Measurements from ENCODE around the gene OR10V1.
"Not testable (repeated sequence)": the region's sequence is repeated elsewhere in the genome, so short reads cannot be mapped to it uniquely, and the experiment has no call there.

The OR10V1 gene

GRCh38 chr11:59707371-59707770 is 6.3 kb downstream of the OR10V1 start:
- DNase-seq, result no peak

DNA sequence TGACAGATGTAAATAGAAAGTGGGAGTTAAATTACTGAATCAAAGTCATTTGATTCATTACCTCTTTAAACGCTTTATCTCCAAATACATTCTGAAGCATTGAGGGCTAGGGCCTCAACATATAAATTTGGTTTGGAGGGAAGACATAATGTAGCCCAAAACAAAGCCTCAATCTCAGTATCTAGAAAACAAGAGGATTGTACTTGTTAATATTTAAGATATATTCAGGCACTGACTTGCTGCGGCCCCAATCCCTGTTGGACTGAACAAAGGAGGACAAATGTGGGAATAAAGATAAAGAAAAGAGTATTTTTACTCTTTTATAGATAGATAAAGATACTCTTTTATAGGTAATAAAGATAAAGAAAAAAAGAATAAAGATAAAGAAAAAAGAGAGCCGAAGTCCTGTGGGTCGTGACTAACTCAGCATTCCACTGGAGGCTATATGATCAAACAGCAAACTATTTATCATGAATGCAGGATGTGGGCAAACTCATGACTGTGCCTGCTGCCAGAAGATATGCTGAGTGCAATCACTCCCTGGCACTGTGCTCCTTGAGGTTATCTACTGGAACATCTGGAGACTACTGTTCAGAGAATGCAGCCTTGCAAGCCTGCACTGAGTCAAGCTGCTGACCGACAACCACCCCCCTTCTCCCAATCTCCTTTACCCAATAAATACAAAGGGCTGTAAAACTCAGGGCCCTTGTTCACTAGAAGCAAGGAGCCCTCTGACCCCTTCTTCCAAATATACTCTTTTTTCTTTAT is 6.9 kb downstream of the OR10V1 start:
- DNase-seq, result peak; percentile 49

- DNase-seq, result no peak
These were observed 8.4 kb downstream of the OR10V1 start for GRCh38 chr11:59705294-59705693.

DNA sequence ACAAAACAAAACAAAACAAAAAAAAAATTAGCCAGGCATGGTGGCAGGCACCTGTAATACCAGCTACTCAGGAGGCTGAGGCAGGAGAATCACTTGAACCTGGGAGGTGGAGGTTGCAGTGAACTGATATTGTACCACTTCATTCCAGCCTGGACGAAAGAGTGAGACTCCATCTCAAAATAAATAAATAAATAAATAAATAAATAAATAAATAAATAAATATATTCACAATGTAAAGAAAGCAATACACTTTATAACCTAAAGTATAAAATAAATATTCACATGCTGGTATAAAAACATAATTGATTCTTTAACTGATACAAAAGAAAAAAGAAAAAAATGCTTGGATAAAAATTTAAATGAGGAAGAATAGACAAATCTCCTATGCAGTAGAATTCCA is 10.1 kb downstream of the OR10V1 start:
- DNase-seq, result not testable (repeated sequence)

DNA sequence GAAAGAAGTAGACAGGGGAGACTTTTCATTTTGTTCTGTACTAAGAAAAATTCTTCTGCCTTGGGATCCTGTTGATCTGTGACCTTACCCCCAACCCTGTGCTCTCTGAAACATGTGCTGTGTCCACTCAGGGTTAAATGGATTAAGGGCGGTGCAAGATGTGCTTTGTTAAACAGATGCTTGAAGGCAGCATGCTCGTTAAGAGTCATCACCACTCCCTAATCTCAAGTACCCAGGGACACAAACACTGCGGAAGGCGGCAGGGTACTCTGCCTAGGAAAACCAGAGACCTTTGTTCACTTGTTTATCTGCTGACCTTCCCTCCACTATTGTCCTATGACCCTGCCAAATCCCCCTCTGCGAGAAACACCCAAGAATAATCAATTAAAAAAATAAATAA is 13.5 kb downstream of the OR10V1 start:
- not testable (repeated sequence) for DNase-seq

DNA sequence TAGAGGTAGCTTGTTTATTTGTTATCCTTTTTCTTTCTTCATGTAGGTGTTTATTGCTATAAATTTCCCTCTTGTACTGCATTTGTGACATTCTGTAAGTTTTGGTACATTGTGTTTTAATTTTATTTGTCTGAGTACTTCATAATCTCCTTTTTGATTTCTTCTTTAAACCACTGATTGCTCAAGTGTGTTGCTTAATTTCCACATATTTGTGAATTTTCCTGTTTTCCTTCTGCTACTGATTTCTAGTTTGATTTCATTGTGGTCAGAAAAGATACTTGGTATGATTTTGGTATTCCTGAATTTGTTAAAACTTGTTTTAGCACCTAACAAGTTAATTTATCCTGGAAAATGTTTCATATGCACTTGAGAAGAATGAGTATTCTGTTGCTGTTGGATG is 15.1 kb downstream of the OR10V1 start:
- no peak for DNase-seq

GRCh38 chr11:59692915-59693314 is 20.7 kb downstream of the OR10V1 start:
- DNase-seq, result no peak

DNA sequence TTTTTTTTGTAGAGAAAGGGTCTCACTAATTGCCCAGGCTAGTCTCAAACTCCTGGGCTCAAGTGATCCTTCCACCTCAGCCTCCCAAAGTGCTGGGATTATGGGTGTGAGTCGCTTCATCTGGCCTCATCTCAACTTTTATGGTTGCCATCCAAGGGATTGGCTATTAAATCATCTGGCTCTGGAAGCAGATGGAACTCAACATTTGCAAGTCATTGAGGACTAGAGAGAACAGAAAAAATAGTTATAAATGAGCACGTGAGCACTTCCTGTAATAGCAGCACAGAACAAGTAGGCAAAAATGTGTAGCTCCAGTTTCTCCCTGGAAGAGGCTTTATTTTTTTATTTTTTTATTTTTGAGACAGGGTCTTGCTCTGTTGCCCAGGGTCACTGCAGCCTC is 22.5 kb downstream of the OR10V1 start:
- no peak for DNase-seq

GRCh38 chr11:59689015-59689414 is 24.6 kb downstream of the OR10V1 start:
- no peak for DNase-seq

GRCh38 chr11:59681260-59681725 is 32.4 kb downstream of the OR10V1 start:
- not testable (repeated sequence) for DNase-seq

DNA sequence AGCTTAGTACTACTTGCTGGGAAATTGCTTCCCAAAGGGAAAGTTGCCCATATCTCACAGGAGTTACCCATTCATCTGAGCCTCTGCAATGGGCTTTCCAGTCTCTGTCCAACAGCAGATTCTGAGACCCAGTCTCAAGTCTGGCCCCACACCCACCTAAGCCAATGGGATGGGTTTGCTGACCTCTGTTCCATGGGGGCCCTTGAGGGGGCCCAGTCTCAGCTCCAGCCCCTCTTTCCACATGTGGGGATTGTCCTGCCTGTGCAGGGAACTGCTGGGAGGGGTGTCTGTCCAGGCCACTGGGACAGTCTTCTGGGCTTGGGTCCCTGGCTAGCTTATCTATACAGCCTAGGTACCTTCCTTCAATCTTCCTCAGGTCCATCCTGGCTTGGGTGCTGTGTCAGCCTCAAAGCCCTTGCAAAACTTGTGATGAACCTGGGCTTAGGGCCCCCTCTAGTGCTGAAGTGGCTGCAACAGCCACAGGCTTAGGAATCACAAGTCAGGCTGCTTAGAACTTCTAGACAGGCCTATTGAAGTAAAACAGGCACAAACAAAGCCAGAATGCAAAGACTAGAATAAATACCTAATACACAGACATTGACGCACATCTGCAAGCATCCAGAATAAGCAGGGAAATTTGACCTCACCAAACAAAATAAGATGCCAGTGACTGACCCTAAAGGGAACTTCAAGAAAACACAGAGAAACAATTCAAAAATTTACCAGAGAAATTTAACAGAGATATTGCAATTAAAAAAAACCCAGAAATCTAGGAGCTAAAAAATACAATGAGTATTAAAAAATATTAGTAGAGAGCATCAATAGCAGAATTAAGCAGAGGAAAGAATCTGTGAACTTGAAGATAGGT is 33.1 kb downstream of the OR10V1 start:
- peak; percentile 52 for DNase-seq

DNA sequence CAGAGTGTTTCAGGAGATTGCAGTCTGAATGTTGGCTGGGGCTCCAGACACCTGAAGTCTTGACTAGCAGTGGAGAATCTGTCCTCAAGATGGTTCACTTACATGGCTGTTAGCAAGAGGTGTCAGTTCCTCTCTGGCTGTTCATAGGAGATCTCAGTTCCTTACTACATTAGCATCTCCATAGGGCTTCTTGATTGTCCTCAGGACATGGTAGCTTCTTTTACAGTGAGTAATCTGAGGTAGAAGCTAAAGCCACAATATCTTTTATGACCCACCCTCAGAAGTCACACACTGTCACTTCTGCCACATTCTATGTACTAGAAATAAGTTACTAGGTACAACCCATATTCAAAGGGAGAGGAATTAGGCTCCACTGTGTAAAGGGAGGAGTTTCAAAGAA is 34.3 kb downstream of the OR10V1 start:
- DNase-seq, result no peak

DNA sequence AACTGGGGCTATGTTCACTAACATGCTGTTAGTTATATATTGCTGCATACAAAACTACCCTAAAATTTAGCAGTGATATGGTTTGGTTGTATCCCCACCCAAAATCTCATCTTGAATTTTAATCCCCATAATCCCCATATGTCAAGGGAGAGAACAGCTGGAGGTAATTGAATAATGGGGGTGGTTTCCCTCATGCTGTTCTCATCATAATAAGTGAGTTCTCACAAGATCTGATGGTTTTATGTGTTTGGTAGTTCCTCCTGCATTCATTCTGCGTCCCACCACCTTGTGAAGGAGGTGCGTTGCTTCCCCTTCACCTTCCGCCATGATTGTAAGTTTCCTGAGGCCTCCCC is 34.9 kb downstream of the OR10V1 start:
- no peak for DNase-seq

- DNase-seq, result no peak
These were observed 35.4 kb downstream of the OR10V1 start for GRCh38 chr11:59678118-59678812.

DNA sequence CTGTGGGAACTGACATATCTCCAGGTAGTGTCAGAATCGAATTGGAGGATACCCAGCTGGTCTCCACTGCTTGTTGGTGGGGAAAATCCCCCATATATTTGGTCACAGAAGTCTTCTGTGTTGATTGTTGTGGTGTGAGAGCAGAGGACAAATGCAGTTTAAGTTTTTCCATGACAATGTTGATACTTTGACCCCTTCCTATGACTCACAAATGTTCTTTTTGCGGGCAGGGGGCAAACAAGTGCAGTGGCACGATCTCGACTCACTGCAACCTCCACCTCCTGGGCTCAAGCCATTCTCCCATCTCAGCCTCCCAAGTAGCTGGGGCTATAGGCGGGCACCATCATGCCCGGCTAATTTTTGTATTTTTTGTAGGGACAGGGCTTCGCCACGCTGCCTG is 37.4 kb downstream of the OR10V1 start:
- no peak for DNase-seq

DNA sequence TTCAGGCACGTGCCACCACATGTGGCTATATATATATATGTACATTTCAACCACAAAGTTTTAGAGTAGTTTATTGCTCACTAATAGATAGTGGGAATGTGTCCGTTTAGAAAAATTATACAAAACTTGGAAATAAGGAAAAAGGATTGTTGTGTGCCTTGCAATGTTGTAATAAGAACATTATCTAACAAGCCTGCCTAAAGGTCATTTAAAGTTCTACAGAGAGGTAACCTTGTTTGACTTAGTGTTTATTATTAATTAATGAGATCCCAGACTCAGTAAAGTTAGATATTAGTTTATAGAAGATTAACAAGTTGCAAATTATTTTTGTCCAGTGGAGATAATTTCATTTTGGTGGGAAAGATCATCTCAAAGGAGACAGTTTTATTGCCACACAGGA is 39.4 kb downstream of the OR10V1 start:
- DNase-seq, result no peak

GRCh38 chr11:59673291-59673690 is 40.4 kb downstream of the OR10V1 start:
- no peak for DNase-seq

GRCh38 chr11:59671471-59671870 is 42.2 kb downstream of the OR10V1 start:
- DNase-seq, result no peak

DNA sequence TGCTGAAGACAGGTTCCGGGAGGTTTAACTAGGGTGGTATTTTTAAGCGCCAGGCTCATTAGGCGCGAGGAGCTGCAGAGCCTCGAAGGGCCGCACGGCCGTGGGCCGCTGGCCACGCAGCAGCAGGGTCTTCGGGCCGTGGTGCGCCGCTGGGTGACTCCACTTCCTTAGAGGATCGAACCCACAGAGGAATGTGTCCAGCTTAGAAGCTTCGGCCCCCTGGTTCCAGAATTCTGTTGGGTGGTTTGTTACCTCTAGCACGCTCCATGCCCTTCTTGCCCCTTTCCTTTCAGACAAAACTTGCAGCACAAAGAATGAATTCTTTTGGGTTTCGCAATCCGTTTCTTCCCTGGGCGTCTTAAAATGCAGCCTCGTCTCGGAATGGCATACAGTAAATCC is 44.0 kb downstream of the OR10V1 start:
- DNase-seq, result peak; percentile 32

DNA sequence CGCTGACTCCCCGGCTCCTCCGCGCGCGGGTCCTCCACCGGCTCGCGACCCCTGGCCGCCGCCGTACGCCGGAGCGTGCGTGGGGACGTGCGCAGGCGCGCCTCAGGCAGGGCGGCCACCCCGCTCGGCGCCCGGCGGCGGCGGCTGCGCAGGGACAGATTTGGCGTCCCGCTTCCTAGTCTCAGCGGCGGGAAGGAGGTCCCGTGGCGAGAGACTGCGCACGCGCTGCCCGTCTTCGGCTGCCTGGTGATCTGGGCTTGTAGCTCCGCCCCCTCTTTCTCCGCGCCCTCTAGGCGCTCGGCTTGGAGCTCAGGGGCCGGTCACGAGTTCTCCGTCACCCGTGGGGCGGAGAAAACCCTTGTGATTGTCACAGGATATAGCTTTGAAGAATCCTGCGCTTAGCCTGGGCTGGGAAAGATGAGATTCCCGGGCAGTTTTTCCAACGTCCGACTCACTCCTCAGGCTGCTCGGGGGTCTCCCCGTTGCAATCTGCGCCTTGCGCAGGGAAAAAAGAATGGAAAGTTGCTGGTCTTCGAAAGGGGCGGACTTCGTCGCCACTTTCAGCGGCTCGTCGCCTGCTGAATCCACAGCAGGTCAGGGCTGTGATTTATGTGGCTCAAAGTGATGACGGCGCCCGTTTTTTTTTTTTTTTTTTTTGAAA is 44.6 kb downstream of the OR10V1 start, which contains the start of gene PATL1:
Gene PATL1 (minus strand): TSS at position 88 of the 661 bp plus-strand sequence. CDS start 142 bp downstream, outside the sequence.
- DNase-seq, result peak; percentile 96

DNA sequence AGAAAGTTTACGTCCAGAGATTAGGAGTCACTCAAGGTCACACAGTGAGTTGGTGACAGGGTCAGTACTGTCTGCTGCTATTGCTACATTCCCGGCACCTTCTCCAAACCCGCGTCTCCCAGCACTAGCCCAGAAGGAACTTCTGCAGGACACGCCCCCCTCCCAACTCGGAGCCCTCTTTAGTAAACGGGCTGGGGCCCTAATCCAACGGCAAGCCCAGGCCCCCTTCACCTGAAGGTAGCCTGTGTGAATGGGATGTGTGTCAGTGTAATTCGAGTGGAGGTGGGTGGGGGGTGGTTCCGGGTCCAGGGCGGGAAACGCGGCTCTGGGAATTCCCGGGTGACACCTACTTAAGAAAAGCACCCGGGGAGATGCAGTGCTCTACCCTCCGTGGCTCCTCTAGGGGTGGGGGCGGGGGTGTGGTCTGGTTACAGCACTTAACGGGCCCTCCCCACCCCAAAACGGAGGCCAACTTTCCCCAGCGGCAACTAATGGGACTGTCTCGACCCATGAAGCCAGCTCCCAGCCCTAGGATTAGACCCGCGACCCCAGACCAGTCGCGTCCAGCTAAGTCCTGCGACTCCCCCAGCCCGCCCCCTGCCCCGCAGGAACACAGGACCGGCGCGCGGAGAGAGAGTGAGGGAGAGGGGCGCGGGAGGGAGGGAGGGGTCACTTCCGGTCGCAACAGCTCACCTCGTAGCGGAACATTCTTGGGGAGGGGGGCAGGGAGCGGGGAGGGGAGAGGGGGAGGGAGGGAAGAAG is 45.3 kb downstream of the OR10V1 start:
- DNase-seq, result peak; percentile 4

DNA sequence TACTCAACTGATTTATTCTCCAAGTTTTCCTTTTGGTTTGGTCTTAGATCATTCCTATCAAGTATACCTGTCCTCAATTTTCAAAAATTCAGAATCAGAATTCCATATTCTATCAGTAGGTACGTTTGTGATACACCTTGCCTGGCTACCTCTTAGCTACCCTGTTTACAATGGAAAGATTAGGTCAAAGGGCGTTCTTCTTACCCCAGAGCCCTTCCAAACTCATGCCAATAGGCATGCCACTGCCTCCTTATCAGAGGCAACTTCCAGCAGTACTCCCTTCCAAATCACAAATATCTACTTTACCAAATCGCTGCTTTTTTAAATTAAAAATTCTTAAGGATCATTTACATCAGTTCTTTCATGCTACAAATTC is 45.8 kb downstream of the OR10V1 start:
- DNase-seq, result no peak
